GM19468 (cell line): ENCODE results near the gene FAM240A.
"Not testable (repeated sequence)": the region's sequence is repeated elsewhere in the genome, so short reads cannot be mapped to it uniquely, and the experiment has no call there.

Experiments used
- ATAC-seq: cut with Tn5 transposase; IDR thresholded peaks from one replicate; pipeline ENCODE4 v1.9.1; 2021; ENCODE audit warnings: mild to moderate bottlenecking, moderate library complexity, moderate number of reproducible peaks; ENCODE audit not compliant: unreplicated experiment; ENCODE audit errors: extremely low read depth

The FAM240A gene

GRCh38 chr3:46612324-46612723 is at the start of gene FAM240A:
Gene FAM240A (plus strand): TSS chr3:46612525. CDS start chr3:46612684, 159 bp downstream.
- no peak for ATAC-seq

DNA sequence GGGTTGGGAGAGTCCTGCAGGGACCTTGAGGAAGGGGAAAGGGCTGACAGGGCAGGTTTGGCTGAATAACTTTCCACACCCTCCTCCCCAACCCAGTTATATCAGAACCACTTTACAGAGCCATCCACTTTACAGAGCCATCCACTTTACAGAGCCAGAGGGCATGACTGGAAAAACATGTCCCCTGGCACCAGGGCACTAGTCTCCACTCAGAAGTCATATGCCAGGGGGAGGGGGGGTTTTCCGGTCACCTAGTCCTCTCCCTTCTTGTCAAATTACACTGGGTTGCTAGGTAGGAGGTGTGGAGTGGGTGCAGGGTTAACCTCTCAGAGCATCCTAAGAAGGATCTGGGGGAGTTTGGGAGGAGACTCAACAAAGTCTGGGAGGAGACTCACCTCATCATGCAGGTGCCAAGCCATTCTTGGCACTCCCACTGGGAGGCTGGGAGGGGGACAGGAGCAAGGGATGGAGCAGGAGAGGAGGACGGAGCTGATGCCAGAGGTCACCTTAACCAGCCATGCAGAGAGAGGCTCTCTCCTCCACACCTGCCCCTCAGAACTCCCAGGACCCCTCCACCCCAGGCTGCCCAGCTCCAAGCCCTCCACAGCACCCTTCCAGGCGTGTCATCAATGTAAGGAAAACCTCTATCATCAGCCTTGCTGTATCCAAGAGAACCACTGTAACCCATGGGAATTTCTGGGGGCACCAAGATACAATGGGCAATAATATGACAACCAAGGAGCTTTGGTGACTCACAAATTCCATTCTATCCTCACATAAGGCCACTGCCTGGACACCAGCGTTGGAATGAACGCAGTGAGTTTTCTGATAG is 47.9 kb upstream of the FAM240A start:
- ATAC-seq = no peak

- no peak for ATAC-seq
Observed at GRCh38 chr3:46565077-46565476, 47.2 kb upstream of the FAM240A start.

GRCh38 chr3:46565607-46566039 is 46.7 kb upstream of the FAM240A start:
- no peak for ATAC-seq

- ATAC-seq = no peak
Observed at GRCh38 chr3:46566040-46566641, 46.2 kb upstream of the FAM240A start, which contains the start of gene LRRC2. Gene LRRC2 (minus strand): TSS chr3:46566302. CDS start chr3:46551591, 14,711 bp downstream.

DNA sequence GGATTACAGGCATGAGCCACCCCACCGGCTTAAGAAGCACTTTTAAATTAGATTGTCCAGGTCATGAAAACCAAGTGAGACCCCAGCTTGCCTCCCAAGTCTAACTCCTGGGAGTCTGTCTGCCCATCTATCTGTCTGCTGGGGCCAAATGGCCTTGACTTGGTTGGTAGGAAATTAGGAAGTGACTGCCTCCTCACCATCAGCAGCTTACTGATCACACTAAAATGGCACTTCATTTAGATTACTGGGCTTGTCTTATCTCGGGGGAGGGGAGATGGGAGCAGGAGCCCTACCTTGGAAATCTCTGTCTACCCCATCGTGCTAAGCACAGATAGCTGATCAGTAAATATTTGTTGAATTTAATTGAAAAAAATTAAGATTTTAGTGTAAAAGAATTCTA is 40.6 kb upstream of the FAM240A start:
- ATAC-seq = no peak

GRCh38 chr3:46573701-46574100 is 38.6 kb upstream of the FAM240A start:
- no peak for ATAC-seq

DNA sequence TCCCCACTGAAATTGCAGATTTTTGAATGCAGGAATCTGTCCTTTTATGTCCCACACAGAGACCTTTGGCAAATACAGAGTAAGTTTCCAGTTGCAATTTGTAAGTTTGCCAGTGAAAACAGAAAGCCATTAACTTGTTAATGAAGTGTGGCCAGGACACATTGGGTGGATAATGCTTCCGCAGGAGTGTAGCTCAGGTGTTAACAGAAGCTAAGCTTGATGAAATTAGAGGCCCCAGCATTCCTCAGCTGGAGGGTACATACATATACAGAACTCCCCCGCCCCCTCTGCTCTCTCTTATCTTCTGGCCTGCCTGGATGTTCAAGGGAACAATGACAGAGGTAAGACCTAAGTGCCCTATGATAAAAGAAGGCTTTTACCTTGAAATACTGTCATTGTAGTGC is 38.1 kb upstream of the FAM240A start:
- no peak for ATAC-seq

DNA sequence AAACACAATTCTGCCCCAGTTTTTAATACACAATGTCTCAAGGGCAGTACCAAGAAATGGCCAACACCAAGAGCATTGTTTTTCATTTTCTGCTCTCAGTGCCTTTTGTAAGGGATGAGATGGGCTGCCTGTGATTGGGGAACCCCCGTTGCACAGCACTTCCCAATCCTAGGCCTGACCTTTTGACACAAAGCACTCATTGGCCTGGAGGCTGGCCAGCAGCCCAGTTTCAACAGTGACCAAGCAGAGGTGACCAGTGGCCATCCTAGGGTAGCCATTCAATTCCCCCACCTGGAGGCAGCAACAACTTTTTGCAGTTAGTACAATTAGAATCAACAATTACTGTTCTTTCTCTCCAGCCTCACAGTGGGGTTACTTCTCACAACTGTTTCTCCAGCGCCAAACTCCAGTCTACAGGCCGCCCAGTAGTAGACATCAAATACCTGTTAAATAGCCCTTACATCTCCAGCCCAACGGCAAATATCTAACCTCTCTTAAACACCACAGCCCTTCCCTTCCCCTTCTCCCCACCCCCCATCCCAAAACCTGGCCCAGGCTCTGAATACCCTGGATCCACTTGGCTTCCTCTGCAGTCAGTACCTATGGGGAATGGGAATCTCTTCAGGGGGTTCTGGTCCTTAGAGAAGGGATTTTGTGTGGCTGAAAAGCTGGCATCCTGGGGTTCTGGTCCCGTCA is 37.3 kb upstream of the FAM240A start:
- no peak for ATAC-seq

DNA sequence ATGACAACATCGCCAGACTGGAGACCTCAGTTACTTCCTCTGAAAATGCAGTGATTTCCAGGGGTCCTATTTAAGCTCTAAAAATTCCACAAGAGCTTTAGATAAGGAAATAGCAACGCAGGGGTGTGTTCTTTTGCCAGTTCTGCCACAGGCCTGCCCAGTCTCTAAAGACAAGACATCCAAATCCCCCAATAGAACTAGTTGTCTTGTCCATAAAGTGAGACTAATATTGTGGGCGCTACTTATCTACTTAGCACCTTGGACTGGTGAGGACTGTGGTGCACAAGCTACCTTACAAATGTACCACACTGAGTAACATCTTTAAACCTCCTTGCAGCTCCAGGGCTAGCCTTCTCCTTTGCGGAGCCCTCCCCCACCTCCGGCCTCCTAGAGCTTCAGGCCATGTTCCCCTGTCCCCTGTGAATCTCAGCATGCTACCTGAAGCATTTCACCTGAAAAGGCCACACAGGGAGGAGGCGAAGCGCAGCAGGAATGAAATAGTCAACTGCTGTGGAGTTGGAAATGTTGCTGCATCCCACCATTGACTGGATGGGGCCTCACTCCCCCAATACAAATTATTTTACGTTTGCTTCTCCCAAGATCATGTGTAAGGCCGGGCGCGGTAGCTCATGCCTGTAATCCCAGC is 36.6 kb upstream of the FAM240A start:
- no peak for ATAC-seq

DNA sequence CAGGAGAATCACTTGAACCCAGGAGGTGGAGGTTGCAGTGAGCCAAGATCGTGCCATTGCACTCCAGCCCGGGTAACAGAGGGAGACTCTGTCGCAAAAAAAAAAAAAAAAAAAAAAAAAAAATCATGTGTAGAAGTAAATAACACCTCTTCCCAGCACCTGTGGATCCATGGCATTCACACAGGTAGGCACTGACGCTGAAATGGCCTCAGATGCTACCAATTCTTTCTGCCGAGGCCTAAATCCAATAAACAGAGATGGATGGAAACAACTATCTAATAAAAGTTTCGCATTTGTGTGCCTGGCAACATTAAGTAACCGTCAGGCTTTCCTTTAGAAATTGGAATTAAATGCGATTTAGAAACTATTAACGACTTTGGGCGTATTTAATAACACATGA is 35.9 kb upstream of the FAM240A start:
- no peak for ATAC-seq

- ATAC-seq = no peak
Observed at GRCh38 chr3:46576879-46577278, 35.4 kb upstream of the FAM240A start.

DNA sequence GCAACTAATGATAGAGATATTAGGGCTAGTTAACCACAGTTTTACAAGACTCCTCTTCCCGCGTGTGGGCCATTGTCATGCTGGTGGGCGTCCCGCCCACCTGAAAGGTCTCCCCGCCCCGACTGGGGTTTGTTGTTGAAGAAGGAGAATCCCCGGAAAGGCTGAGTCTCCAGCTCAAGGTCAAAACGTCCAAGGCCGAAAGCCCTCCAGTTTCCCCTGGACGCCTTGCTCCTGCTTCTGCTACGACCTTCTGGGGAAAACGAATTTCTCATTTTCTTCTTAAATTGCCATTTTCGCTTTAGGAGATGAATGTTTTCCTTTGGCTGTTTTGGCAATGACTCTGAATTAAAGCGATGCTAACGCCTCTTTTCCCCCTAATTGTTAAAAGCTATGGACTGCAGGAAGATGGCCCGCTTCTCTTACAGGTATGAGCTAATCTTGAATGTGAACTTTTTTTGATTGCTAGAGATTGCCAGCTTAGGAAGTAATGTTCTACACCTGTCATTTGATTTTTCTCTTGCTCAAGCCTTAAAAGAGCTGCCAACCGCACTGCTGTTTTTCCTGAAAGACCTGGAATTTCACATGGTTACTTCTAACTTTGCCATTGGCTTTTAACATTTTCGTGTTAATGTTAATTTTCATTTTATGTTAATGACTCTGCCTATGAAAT is 34.6 kb upstream of the FAM240A start:
- not testable (repeated sequence) for ATAC-seq

- ATAC-seq = no peak
Observed at GRCh38 chr3:46578973-46579755, 33.2 kb upstream of the FAM240A start.

GRCh38 chr3:46579756-46580286 is 32.5 kb upstream of the FAM240A start:
- ATAC-seq = no peak

DNA sequence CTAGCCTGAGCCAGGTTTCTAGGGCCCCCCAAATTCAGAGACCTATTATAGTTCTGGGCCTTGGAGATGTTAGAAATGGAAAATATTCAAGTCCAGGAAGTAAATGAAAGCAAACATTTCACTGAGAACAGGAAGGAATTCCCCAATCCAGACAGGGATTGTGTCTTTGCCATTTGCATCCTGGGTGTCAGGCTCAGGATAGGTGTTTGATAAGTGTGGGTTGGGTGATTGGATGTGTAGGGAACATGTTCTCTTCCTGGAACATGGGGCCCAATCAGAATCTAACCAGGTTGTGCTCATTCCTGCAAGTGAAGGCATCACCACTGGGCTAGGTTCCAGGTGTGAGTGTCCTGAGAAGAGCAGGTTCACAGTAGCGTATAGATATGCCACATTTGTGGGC is 31.6 kb upstream of the FAM240A start:
- no peak for ATAC-seq

GRCh38 chr3:46584598-46585467 is 27.5 kb upstream of the FAM240A start:
- no peak for ATAC-seq
